Effector memory CD4-positive, alpha-beta T cell (primary cell): ENCODE measurements around the gene SCYGR1.

Experiments
- DNase-seq, 3 donors: peaks; one replicate each; pipeline ENCODE4 v3.0.0-alpha.2; 2020
- H3K27ac ChIP-seq: 2 replicates; pipeline ENCODE4 v1.7.0; 2013; ENCODE audit warnings: mild to moderate bottlenecking, low read length, moderate library complexity; ENCODE audit not compliant: insufficient read depth, poor library complexity, severe bottlenecking
- H3K27me3 ChIP-seq: replicated peaks from 2 replicates; pipeline ENCODE4 v1.7.0; 2013; ENCODE audit warnings: mild to moderate bottlenecking, low read length; ENCODE audit not compliant: insufficient read depth, control insufficient read depth, poor library complexity, severe bottlenecking
- H3K36me3 ChIP-seq: 2 replicates; pipeline ENCODE4 v1.7.0; 2013; ENCODE audit warnings: mild to moderate bottlenecking, low read length, moderate library complexity; ENCODE audit not compliant: control insufficient read depth, insufficient read depth
- H3K4me1 ChIP-seq: 2 replicates; pipeline ENCODE4 v1.7.0; 2013; ENCODE audit warnings: low read length, mild to moderate bottlenecking; ENCODE audit not compliant: control insufficient read depth, insufficient read depth, poor library complexity, severe bottlenecking
- H3K4me3 ChIP-seq: 2 replicates; pipeline ENCODE4 v1.7.0; 2013; ENCODE audit warnings: low read length, low read depth, mild to moderate bottlenecking; ENCODE audit not compliant: insufficient read depth, poor library complexity, severe bottlenecking
- H3K9me3 ChIP-seq: 2 replicates; pipeline ENCODE4 v1.7.0; 2013; ENCODE audit warnings: mild to moderate bottlenecking, low read length, moderate library complexity; ENCODE audit not compliant: control insufficient read depth

The SCYGR1 gene

GRCh38 chr2:227404585-227405271, 17.0 kb upstream of the SCYGR1 start:
- Histone ChIP-seq H3K27ac (no peak overlapping the region), H3K27me3 (no peaks in the 10 kb centered on the region), H3K4me3 (no peak overlapping the region), H3K4me1 (no peaks in the 10 kb centered on the region), H3K36me3 (no peaks in the 10 kb centered on the region), H3K9me3 (no peaks in the 10 kb centered on the region)
- no peak for DNase-seq

DNA sequence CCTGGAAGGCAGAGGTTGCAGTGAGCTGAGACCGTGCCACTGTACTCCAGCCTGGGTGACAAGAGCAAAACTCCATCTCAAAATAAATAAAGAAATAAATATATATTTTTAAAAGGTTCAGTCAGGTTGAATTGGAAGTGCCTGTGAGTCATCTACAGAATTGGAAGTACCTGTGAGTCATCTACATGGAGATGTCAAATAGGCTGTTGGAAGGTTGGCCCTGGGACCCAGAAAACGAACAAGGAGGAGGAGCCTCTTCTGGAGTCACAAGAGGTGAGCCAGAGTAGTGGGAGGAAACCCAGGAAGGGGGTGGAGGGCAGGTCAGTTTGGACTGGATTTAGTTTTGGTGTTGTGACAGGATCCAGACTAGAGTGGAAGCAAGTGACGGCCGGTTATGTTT, 15.2 kb upstream of the SCYGR1 start:
- no peaks in the 10 kb centered on the region for H3K9me3 ChIP-seq
- no peak overlapping the region for H3K4me3 ChIP-seq
- no peaks in the 10 kb centered on the region for H3K4me1 ChIP-seq
- no peaks in the 10 kb centered on the region for H3K27me3 ChIP-seq
- no peak for DNase-seq
- H3K27ac ChIP-seq = no peak overlapping the region
- no peaks in the 10 kb centered on the region for H3K36me3 ChIP-seq

GRCh38 chr2:227402321-227402720, 14.6 kb upstream of the SCYGR1 start:
- Histone ChIP-seq H3K27ac (no peak overlapping the region), H3K4me1 (no peaks in the 10 kb centered on the region), H3K36me3 (no peaks in the 10 kb centered on the region), H3K4me3 (no peak overlapping the region), H3K9me3 (no peaks in the 10 kb centered on the region), H3K27me3 (no peaks in the 10 kb centered on the region)
- no peak for DNase-seq

DNA sequence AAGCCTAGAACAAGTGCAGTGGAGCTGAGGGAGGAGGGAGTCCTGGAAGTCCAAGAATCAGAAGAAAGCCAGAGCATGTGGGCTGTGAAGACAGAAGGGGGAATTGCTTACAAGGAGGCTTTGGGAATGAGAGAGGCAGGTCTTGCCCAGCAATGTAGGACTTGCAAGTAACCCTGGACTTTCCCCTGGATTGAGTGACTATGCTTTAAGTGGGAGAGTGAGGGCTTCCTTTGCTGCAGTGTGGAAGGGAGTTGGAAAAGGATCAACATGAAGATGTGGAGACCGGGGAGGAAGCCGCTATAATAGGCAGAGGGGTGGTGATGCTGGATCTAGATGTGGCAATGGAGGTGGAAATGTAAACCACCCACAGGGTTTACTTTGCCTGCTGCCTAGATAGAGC, 13.8 kb upstream of the SCYGR1 start:
- Histone ChIP-seq H3K4me3 (no peak overlapping the region), H3K27ac (no peak overlapping the region), H3K4me1 (no peaks in the 10 kb centered on the region), H3K9me3 (no peaks in the 10 kb centered on the region), H3K27me3 (no peaks in the 10 kb centered on the region), H3K36me3 (no peaks in the 10 kb centered on the region)
- DNase-seq = no peak

DNA sequence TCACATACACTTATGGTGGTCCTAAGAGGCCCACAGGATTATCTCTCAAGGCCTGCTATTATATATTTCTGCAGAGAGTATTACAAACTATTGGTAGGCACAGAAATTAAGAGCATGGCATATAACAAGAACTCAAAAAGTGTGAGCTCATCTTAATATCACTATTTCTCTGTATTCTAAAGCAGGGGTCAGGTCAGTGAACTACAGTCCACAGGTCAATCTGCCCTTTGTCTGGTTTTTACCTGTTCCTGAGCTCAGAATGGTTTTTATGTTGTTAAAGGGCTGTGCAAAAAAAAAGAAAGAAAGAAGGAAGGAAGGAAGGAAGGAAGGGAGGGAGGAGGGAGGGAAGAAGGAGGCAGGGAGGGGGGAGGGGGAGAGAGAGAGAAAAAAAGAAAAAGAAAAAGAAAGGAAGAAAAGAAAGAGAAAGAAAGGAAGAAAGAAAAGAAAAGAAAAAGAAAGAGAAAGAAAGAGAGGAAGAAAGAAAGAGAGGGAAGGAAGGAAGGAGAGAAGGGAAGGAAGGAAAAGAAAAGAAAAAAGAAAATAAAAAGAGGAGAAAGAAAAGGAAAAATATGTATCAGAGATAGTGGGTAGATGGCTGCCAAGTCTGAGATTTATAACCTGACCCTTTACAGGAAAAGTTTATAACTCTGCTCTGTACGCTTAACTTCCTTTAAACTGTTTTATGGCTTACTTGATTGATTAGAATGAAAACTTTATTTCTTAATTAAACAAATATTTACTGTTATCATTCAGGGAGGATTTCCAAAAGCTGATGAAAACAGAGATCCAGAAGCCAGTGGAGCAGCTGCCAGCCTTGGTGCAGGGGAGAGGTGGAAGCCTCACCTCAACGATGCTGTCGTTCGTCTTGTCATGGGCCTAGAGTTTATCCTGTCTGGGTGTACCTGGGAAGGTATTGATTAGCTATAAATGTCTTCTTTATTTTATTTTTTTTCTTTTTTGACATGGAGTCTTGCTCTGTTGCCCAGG, 11.2 kb upstream of the SCYGR1 start:
- no peaks in the 10 kb centered on the region for H3K9me3 ChIP-seq
- DNase-seq = no peak
- H3K27ac ChIP-seq = no peak overlapping the region
- H3K4me1 ChIP-seq = no peaks in the 10 kb centered on the region
- no peaks in the 10 kb centered on the region for H3K36me3 ChIP-seq
- no peaks in the 10 kb centered on the region for H3K27me3 ChIP-seq
- no peak overlapping the region for H3K4me3 ChIP-seq

DNA sequence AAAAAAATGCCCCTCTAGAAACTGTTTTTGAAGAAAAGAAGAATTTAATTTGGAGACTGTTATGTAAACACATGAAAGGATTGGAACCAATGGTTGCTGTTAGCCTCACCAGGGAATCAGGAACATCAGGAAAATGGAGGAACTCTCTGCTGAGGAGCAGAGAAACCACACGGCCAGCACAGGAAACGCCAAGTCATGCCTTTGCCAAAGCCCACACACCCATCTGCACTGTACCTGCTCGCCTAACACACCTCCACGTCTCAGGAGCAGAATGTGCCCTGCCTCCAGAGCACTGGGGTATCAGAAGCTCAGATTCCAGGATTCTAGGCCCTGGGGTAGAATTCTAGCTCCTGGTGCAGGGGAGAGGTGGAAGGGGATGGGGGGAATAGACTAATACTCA, 9.8 kb upstream of the SCYGR1 start:
- Histone ChIP-seq H3K4me1 (no peaks in the 10 kb centered on the region), H3K27me3 (no peaks in the 10 kb centered on the region), H3K27ac (no peak overlapping the region), H3K36me3 (no peaks in the 10 kb centered on the region), H3K4me3 (no peak overlapping the region), H3K9me3 (no peaks in the 10 kb centered on the region)
- no peak for DNase-seq

GRCh38 chr2:227395556-227395955, 7.8 kb upstream of the SCYGR1 start:
- no peak for DNase-seq
- H3K36me3 ChIP-seq = no peaks in the 10 kb centered on the region

DNA sequence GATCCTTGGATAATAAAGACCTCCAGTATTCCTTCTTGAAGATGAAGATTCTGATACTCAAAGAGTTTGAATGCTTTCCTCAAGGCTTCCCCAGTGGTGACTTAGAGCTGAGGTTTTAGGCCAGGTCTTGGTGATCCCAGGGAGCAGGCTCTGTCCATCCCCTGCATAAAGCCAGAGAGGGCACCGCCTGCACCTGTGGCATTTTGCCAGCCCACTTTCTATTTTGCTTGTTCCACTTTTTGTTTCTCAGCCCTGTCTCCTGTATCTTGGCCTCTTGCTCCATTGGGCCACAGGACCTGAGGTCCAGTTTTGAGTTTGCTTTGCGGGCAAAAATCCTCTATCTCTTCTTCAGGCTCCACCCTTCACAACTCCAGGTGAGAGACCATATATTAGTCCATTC, 6.7 kb upstream of the SCYGR1 start:
- Histone ChIP-seq H3K9me3 (no peaks in the 10 kb centered on the region), H3K36me3 (no peaks in the 10 kb centered on the region), H3K27me3 (no peaks in the 10 kb centered on the region), H3K4me3 (no peak overlapping the region), H3K27ac (no peak overlapping the region), H3K4me1 (no peaks in the 10 kb centered on the region)
- no peak for DNase-seq

More at GRCh38 chr2:227395556-227395955, 7.8 kb upstream of the SCYGR1 start:
- Histone ChIP-seq H3K4me3 (no peak overlapping the region), H3K27ac (no peak overlapping the region), H3K9me3 (no peaks in the 10 kb centered on the region), H3K4me1 (no peaks in the 10 kb centered on the region), H3K27me3 (no peaks in the 10 kb centered on the region)

GRCh38 chr2:227390468-227391256, 2.9 kb upstream of the SCYGR1 start:
- no peaks in the 10 kb centered on the region for H3K4me1 ChIP-seq
- no peaks in the 10 kb centered on the region for H3K9me3 ChIP-seq
- no peaks in the 10 kb centered on the region for H3K36me3 ChIP-seq
- no peak overlapping the region for H3K4me3 ChIP-seq
- H3K27me3 ChIP-seq = no peaks in the 10 kb centered on the region
- DNase-seq = no peak
- no peak overlapping the region for H3K27ac ChIP-seq
